OCI-M1 (cell line): ENCODE data around the gene HEXIM2.
A peak's percentile ranks its signal among the peaks of the same experiment; 100 is the strongest.

Experiments used
- DNase-seq: peaks from one replicate; lab custom pipeline; 2025; lab: John Stamatoyannopoulos, UW

Gene HEXIM2

GRCh38 chr17:45128331-45128730, 33.3 kb upstream of the HEXIM2 start:
- DNase-seq: no peak

- DNase-seq: no peak
These were observed 32.7 kb upstream of the HEXIM2 start for GRCh38 chr17:45128989-45129388.

DNA sequence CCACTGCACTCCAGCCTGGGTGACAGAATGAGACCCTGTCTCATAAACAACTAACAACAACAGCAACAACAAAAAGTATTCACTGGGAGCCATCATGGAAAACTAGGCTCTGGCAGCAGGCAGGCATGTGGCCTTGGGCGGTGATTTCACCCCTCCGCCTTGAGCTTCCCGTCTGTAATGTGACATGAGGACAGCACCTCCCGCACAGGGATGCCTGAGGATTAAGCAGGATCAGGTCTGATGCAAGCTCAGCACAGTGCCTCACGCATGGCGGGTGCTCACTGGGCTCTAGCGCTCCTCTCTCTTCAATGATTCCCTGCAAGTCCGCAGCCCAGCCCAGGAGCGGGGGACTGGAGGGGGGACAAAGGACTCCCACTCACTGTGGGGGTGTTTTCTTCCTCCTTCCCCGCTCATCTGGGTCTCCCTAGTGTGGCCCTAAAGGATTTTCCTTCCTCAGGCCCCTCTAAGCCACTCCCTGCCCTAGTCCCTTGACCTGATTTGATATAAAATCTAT, 32.2 kb upstream of the HEXIM2 start:
- no peak for DNase-seq

- DNase-seq: no peak
These were observed 31.6 kb upstream of the HEXIM2 start for GRCh38 chr17:45129940-45130680.

GRCh38 chr17:45130681-45131615, 30.7 kb upstream of the HEXIM2 start:
- no peak for DNase-seq

GRCh38 chr17:45131616-45132319, 29.9 kb upstream of the HEXIM2 start:
- DNase-seq: peak; percentile 73

DNA sequence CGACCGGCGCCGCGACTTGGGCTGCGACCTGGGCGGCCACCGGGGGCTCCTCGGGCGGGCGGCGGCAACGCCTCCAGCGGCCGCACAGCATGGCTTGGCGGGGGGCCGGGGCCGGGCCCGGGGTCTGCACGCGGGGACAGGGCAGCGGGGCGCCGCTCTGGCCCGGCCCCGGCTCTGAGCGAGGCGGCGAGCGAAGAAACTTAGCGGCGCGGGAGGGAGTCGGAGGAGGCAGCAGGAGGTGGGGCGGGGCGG, 29.4 kb upstream of the HEXIM2 start, which contains the start of gene PLCD3:
Gene PLCD3, minus strand, starts transcription at position 196 of the 252 bp plus-strand sequence. Its CDS starts 105 bp downstream, at position 91.
- no peak for DNase-seq

GRCh38 chr17:45132572-45133463, 28.9 kb upstream of the HEXIM2 start:
- peak; percentile 84 for DNase-seq

- peak; percentile 98 for DNase-seq
These were observed 26.3 kb upstream of the HEXIM2 start, which contains the start of gene ACBD4 for GRCh38 chr17:45135192-45135977. Gene ACBD4, plus strand, starts transcription at chr17:45135687. Its CDS starts 458 bp downstream, at chr17:45136145.

DNA sequence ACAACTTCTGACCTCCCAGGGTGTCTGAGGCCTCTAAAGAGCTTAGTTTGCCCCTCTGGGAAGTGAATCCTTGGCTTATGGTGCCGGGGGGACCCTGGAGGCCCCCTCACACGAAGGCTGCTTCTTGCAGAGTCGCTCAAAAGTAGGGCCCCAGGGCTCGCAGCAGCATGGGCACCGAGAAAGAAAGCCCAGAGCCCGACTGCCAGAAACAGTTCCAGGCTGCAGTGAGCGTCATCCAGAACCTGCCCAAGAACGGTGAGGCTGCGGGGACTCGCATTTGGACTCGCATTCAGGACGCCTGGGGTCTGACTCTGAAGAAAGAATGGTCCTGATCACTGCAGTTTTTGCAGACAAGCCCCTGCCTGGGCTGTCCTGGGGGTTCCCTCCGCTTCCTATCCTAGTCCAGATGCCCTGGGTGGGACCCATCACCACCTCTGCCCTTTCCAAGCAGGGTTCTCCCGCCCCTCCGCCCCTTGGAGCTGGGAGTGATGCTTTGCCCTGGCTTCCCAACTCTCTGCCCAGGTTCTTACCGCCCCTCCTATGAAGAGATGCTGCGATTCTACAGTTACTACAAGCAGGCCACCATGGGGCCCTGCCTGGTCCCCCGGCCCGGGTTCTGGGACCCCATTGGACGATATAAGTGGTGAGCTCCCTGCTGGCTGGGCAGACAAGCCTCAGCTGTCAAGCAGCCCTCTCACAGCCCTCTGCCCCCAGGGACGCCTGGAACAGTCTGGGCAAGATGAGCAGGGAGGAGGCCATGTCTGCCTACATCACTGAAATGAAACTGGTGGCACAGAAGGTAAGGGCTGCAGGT, 25.5 kb upstream of the HEXIM2 start:
- DNase-seq: no peak

- DNase-seq: no peak
These were observed 24.7 kb upstream of the HEXIM2 start for GRCh38 chr17:45136846-45137560.

GRCh38 chr17:45137561-45138305, 23.9 kb upstream of the HEXIM2 start:
- no peak for DNase-seq

- no peak for DNase-seq
These were observed 22.7 kb upstream of the HEXIM2 start for GRCh38 chr17:45138911-45139532.

- DNase-seq: no peak
These were observed 22.1 kb upstream of the HEXIM2 start for GRCh38 chr17:45139533-45139920.

DNA sequence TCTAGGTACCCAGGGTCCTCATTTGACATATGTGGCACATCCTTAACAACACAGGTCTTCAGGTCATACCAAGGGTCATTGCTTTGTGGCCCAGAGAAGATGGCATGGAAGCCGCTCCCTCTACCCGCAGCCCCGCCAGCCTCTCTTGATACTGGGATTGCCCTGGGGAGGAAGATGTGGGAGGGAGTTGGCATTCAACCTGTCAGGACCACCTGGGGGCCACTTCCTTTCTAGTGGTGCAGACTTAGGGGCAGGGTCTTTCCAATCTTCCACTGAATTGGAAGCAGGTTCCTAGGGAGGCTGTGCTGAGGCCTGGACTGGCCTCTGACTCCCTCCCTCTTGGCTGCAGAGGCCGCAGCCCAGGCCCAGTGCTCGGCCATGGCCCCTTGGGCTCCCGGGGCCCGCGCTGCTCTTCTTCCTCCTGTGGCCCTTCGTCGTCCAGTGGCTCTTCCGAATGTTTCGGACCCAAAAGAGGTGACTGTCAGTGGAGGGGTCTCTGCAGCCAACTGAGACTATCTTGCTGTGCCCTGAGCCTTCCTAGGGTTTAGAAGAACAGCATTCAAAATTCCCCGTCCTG, 18.5 kb upstream of the HEXIM2 start:
- DNase-seq: no peak

DNA sequence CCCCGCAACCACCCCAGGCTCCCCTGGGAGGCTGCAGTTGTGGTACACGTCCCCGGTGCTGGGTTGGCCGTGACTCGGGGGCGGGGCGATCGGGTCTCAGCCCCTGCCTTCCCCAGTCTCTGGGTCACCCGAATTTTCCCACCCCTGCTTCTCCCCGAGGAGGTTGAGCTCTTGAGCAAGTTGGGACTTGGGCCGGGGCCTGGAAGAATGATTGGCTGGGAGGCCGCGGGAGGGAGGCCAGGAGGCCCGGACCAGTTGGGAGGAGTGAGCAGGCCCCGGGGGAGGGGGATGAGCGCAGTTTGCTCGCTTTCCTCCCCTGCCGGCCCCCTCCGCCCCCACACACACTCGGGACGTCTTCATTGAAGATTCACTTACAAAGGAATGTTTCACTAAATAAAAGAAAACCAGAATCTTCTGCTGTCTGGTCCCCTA, 17.9 kb upstream of the HEXIM2 start:
- DNase-seq: no peak
